Activated CD8-positive, alpha-beta T cell treated with anti-CD3 and anti-CD28 coated beads, Interleukin-2, amount 10 ng/mL, durations not matched to agents 7 days and 5 days (primary cell): ENCODE measurements around the gene ABCC11. TPM values are rescaled to one million over a fixed set of nuclear protein-coding genes. Genes with fewer than 3 reads are reported as not detected.

Experiments
- ATAC-seq: fragments of 150-1000 bp; cut with Tn5 transposase; one replicate; pipeline ENCODE4 v1.10.0; 2021; ENCODE audit warnings: moderate library complexity
- CTCF ChIA-PET: fragments of 350-600 bp; sonication (Branson Sonifier 250); formaldehyde crosslinking; loops from one replicate; lab custom pipeline; 2021; ENCODE audit warnings: antibody characterized with exemption; lab: Charles Lee
- POLR2A ChIA-PET: fragments of 350-600 bp; sonication (Branson Sonifier 250); formaldehyde crosslinking; loops from one replicate; lab custom pipeline; 2021; ENCODE audit warnings: antibody characterized with exemption; lab: Charles Lee
- DNase-seq: peaks from one replicate; pipeline ENCODE4 v3.0.0-alpha.2; 2020
- H3K27ac Mint-ChIP-seq: one replicate; pipeline ENCODE4 v1.8.0; 2021; ENCODE audit warnings: mild to moderate bottlenecking, mixed read lengths
- H3K27me3 Mint-ChIP-seq: one replicate; pipeline ENCODE4 v1.8.0; 2021; ENCODE audit warnings: low read depth, mixed read lengths
- H3K36me3 Mint-ChIP-seq: one replicate; pipeline ENCODE4 v1.8.0; 2021; ENCODE audit warnings: low read depth, mixed read lengths
- H3K4me1 Mint-ChIP-seq: one replicate; pipeline ENCODE4 v1.8.0; 2021; ENCODE audit warnings: low read depth, mixed read lengths
- H3K4me3 Mint-ChIP-seq: one replicate; pipeline ENCODE4 v1.8.0; 2021; ENCODE audit warnings: mild to moderate bottlenecking, mixed read lengths
- H3K9me3 Mint-ChIP-seq: one replicate; pipeline ENCODE4 v1.8.0; 2022; ENCODE audit warnings: mixed read lengths; ENCODE audit not compliant: insufficient read depth
- total RNA-seq, 2 experiments: library from RNA; stranded (reverse); gene quantifications; one replicate each; pipeline ENCODE4 v1.2.3, GENCODE V29; 2021

ABCC11 gene
- not detected for total RNA-seq

DNA sequence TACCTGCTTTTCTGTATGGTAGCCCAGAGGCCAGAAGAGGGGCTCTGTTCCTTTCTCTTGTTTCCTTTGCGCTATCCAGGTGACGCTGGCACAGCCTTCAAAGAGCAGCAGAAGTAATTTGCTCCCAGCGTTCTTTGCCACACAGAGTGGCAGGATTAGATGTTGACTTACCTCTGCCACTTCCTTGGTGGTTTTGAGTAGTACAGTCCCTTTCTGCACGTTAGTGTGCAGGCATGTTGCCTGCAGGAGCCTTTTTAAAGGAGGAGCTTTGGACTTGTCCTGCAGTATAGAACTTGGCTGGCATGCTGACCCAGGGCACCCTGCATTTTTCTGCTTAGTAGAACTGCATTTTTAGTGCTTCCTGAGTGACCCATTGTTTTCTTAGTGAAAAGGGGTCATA lies at the start of gene ABCC11:
TSS of gene ABCC11 (minus strand) at position 229 of the 400 bp plus-strand sequence. CDS start 15,618 bp downstream, outside the sequence.
- CTCF ChIA-PET, result interaction anchor here (1.3 kb wide), 1 partner anchor 376 kb away, joined by 3 read pairs; no protein-coding TSS in a partner anchor
- Mint-ChIP-seq H3K9me3 (no peaks in the 10 kb centered on the region), H3K4me3 (peak within 1 kb of the TSS; percentile 26), H3K36me3 (peaks cover 13% of the 10 kb centered on the region), H3K4me1 (peaks cover 31% of the 10 kb centered on the region), H3K27ac (peak within 1 kb of the TSS; percentile 82), H3K27me3 (no peaks in the 10 kb centered on the region)
- POLR2A ChIA-PET, result no interaction called here
- ATAC-seq (no peak), DNase-seq (no peak)

DNA sequence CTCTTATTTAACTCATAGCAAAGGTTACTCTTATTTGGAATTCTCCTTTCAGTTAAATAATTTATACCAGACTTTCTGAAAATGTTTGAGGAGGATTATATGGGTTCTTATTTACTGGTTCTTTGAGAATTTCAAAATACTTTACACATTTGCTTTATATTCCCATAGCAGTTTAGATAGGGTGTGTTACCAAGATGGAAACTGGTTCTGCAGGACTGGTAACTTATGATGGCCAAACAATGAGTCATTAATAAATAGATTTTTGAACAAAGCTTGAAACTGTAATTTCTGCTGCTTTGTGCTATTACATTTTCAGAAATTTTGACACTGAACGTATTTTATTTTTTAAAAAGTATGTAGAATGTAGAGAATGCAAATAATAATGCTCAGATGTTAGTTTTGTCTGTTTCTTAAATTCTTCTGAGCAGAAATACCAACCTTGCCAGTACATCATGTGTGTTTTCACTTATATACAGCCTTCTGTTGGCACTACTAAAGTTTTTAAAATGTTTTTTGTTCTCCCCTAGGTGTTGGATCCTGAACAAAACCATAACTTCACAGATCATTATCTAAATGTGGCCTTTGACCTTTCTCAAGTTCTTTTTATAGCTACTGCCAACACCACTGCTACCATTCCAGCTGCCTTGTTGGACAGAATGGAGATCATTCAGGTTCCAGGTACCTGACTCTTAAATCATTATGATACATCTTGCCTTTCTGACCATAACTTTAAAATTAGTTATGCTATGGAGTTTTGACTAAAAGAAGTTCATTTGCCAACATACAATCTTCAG lies 48.3 kb upstream of the ABCC11 start:
- no peak overlapping the region for H3K4me3 Mint-ChIP-seq
- no peak for ATAC-seq
- peaks cover 44% of the 10 kb centered on the region for H3K36me3 Mint-ChIP-seq
- H3K4me1 Mint-ChIP-seq, result peaks cover 5% of the 10 kb centered on the region
- no peaks in the 10 kb centered on the region for H3K9me3 Mint-ChIP-seq
- H3K27ac Mint-ChIP-seq, result no peak overlapping the region
- ChIA-PET POLR2A (no interaction called here), CTCF (no interaction called here)
- no peaks in the 10 kb centered on the region for H3K27me3 Mint-ChIP-seq
- DNase-seq, result no peak

DNA sequence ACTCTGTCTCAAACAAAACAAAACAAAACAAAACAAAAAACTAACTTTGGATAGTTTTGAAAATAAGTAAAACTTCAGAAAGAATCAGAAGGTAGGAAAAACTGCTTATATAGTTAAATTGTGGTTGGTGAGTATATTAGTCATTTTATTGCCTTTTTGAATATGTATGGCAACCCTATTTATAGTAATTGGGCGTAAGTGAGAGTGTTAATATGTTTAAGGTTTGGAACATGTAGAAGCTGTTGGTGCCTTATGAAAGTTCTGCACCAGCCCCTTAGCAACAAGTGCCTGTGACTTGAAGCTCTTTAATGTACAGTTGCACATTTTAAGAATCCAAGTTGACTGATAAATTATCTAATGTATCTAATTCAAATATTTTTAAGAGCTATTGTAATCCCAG lies 47.4 kb upstream of the ABCC11 start:
- DNase-seq (no peak), ATAC-seq (no peak)
- H3K9me3 Mint-ChIP-seq, result no peaks in the 10 kb centered on the region
- ChIA-PET CTCF (no interaction called here), POLR2A (no interaction called here)
- H3K27me3 Mint-ChIP-seq, result no peaks in the 10 kb centered on the region
- H3K4me1 Mint-ChIP-seq, result peaks cover 11% of the 10 kb centered on the region
- peaks cover 43% of the 10 kb centered on the region for H3K36me3 Mint-ChIP-seq
- H3K4me3 Mint-ChIP-seq, result no peak overlapping the region
- no peak overlapping the region for H3K27ac Mint-ChIP-seq

DNA sequence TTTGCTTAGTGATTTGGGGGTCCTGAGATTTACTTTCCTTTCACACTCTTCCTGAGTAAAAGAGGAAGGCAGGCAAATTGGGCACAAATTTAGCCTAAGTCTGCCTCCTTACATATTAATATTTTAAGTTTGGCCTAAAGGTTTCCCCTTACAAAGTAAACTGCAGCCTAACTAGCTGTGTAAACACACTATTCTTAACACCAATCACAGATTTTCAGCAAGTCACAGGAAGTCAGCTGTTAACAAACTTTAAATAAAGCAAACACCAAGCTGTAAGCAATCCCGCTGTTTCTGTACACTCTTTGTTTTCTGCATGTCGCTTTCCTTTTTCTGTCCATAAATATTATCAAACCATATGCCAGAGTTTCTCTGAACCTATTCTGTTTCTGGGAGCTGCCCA lies 45.1 kb upstream of the ABCC11 start:
- peaks cover 50% of the 10 kb centered on the region for H3K36me3 Mint-ChIP-seq
- DNase-seq, result no peak
- CTCF ChIA-PET, result interaction anchor here (0.9 to 1.4 kb wide), 3 partner anchors 10 to 338 kb away, joined by 3 to 4 read pairs (median 4); no protein-coding TSS in a partner anchor
- ATAC-seq, result no peak
- POLR2A ChIA-PET, result no interaction called here
- no peak overlapping the region for H3K4me3 Mint-ChIP-seq
- H3K27me3 Mint-ChIP-seq, result no peaks in the 10 kb centered on the region
- H3K27ac Mint-ChIP-seq, result no peak overlapping the region
- peaks cover 11% of the 10 kb centered on the region for H3K4me1 Mint-ChIP-seq
- H3K9me3 Mint-ChIP-seq, result peaks cover 5% of the 10 kb centered on the region

DNA sequence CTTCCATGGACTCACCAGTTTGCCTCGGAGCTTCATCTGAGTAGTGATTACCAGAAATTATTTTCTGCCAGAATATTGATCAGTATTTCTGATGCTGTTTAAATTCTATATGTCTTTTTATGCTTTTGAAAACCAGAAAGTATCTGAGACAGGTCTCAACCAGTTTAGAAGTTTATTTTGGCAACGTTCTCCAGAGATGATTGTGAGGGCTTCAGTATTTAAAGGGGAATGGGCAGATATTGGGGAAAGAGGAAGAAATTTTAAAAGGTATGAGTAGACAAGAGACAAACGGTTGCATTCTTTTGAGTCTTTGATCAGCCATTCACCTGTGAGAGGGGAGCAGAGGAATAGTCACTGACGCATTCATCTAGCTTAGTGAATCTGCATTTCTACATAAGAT lies 44.4 kb upstream of the ABCC11 start:
- CTCF ChIA-PET, result interaction anchor here (0.9 to 2.2 kb wide), 4 partner anchors 10 to 339 kb away, joined by 3 to 5 read pairs (median 4); no protein-coding TSS in a partner anchor
- POLR2A ChIA-PET, result no interaction called here
- Mint-ChIP-seq H3K4me1 (peaks cover 11% of the 10 kb centered on the region), H3K27ac (no peak overlapping the region), H3K4me3 (no peak overlapping the region), H3K9me3 (peaks cover 7% of the 10 kb centered on the region), H3K36me3 (peaks cover 51% of the 10 kb centered on the region), H3K27me3 (no peaks in the 10 kb centered on the region)
- ATAC-seq (no peak), DNase-seq (no peak)

DNA sequence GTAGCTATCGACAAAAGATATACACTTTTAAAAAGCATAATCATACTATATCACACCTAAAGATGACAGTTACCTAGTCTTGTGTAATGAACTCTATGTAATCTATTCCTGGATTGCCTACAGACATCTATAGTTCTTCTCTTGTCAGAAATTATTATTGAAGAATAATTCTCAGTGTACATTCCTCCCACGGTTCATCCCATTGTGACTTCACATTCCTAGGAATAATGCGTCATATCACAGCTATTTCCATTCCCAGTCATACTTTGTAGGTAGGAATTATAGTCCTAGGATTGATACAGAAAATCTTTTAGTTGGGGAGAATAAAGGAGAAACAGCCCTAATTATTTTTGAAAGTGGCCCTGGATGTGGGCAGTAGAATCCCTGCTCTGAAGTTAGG lies 44.0 kb upstream of the ABCC11 start:
- no peak overlapping the region for H3K27ac Mint-ChIP-seq
- peaks cover 11% of the 10 kb centered on the region for H3K4me1 Mint-ChIP-seq
- POLR2A ChIA-PET, result no interaction called here
- H3K9me3 Mint-ChIP-seq, result peaks cover 7% of the 10 kb centered on the region
- H3K36me3 Mint-ChIP-seq, result peaks cover 54% of the 10 kb centered on the region
- ATAC-seq (no peak), DNase-seq (no peak)
- CTCF ChIA-PET, result interaction anchor here (1.0 to 2.2 kb wide), 4 partner anchors 11 to 339 kb away, joined by 3 to 5 read pairs (median 4); no protein-coding TSS in a partner anchor
- H3K27me3 Mint-ChIP-seq, result no peaks in the 10 kb centered on the region
- H3K4me3 Mint-ChIP-seq, result no peak overlapping the region

DNA sequence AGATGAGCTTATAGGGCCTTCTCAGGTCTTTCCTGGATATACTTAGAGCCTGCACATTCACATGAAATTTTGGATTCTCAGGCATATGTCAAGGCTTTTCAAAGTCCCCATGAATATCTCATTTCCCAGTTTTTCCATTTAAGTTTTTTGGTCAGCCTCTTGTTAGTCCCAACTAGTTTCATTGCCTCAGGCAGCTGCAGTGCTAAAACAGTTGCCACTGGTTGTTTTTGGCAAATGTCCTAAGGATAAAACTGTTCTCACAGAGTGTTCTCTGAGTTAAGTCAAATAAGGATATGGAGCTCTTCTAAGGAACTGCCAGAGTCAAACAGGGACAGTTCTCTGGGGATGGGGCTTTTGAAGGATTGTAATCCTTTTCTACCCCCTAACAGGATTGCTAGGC lies 39.9 kb upstream of the ABCC11 start:
- Mint-ChIP-seq H3K4me1 (peaks cover 30% of the 10 kb centered on the region), H3K36me3 (peaks cover 65% of the 10 kb centered on the region), H3K27me3 (no peaks in the 10 kb centered on the region), H3K9me3 (peaks cover 7% of the 10 kb centered on the region), H3K27ac (no peak overlapping the region), H3K4me3 (no peak overlapping the region)
- ChIA-PET POLR2A (no interaction called here), CTCF (interaction anchor here (1.2 kb wide), 1 partner anchor 336 kb away, joined by 5 read pairs; no protein-coding TSS in a partner anchor)
- ATAC-seq (no peak), DNase-seq (no peak)

DNA sequence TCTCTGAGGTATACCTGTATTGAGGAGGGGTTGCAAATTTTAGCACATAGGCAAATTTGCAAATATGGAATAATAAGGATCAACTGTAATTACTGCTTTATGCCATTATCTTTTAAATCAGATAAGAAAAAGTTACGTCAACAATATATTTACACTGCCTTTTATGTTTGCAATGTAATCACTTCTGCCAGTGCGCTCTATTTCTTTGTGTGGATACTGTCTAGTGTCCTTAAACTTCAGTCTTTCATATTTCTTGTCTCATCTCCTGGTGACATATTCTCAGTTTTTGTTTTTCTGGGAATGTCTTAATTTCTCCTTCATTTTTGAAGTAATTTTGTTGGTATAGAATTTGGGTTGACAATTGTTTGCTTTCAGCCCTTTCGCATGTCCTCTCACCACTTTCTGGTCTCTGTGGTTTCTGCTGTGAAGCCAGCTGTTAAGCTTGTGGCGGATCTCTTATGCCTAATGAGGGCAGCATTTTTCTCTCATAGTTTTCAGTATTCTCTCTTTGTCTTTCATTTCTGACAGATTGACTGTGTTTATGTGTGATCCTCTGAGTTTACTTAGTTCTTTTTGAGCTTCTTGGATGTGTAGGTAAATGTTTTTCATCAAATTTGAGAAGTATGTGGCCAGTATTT lies 37.6 kb upstream of the ABCC11 start:
- Mint-ChIP-seq H3K9me3 (peaks cover 7% of the 10 kb centered on the region), H3K4me1 (peaks cover 19% of the 10 kb centered on the region), H3K27me3 (no peaks in the 10 kb centered on the region), H3K27ac (peak overlapping the region; percentile 68), H3K4me3 (no peak overlapping the region), H3K36me3 (peaks cover 55% of the 10 kb centered on the region)
- POLR2A ChIA-PET, result no interaction called here
- ATAC-seq (peak; percentile 39), DNase-seq (peak; percentile 37)
- CTCF ChIA-PET, result no interaction called here

DNA sequence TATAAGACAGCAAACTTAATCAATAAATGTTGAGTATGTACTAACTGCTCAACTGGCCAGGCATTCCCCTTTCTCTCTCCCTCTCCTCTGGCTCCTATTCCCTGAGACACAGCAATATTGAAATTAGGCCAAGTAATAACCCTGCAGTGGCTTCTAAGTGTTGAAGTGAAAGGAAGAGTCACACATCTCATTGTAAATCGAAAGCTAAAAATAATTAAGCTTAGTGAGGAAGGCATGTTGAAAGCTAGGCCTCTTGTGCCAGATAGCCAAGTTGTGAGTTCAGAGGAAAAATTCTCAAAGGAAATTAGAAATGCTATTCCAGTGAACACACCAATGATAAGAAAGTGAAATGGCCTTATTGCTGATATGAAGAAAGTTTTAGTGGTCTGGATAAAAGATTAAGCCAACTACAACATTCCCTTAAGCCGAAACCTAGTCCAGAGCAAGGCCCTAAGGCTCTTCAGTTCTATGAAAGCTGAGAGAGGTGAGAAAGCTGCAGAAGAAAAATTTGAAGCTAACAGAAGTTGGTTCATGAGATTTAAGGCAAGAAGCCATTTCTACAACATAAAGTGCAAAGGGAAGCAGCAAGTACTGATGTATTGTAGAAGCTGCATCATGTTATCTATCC lies 35.4 kb upstream of the ABCC11 start:
- Mint-ChIP-seq H3K27ac (no peak overlapping the region), H3K4me3 (no peak overlapping the region), H3K9me3 (peaks cover 5% of the 10 kb centered on the region), H3K27me3 (no peaks in the 10 kb centered on the region), H3K36me3 (peaks cover 55% of the 10 kb centered on the region), H3K4me1 (peaks cover 20% of the 10 kb centered on the region)
- ATAC-seq (no peak), DNase-seq (no peak)
- POLR2A ChIA-PET, result no interaction called here
- CTCF ChIA-PET, result interaction anchor here (1.3 kb wide), 1 partner anchor 341 kb away, joined by 4 read pairs; no protein-coding TSS in a partner anchor

DNA sequence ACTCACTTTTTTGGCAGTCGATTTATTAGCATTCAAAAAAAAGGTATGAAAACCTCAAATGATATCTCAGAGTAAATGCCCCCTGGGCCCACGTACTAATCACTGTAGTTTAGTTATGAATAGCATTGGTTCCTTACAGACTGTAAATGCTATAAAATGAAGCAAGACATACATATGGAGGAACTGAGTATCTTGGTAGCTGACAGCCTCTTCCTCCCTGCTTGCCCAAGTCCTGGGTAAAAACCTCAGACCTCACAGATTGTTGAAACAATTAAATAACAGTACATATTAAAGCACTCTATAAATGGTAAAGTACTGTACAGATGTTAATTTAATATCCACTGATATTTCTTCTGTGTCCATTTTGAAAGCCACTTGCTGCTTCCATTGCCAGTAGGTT lies 33.2 kb upstream of the ABCC11 start:
- peaks cover 17% of the 10 kb centered on the region for H3K4me1 Mint-ChIP-seq
- no peaks in the 10 kb centered on the region for H3K27me3 Mint-ChIP-seq
- H3K4me3 Mint-ChIP-seq, result no peak overlapping the region
- no peak overlapping the region for H3K27ac Mint-ChIP-seq
- ATAC-seq, result no peak
- CTCF ChIA-PET, result interaction anchor here (1.6 kb wide), 1 partner anchor 11 kb away, joined by 5 read pairs; no protein-coding TSS in a partner anchor
- DNase-seq, result no peak
- no peaks in the 10 kb centered on the region for H3K9me3 Mint-ChIP-seq
- H3K36me3 Mint-ChIP-seq, result peaks cover 42% of the 10 kb centered on the region
- POLR2A ChIA-PET, result no interaction called here

DNA sequence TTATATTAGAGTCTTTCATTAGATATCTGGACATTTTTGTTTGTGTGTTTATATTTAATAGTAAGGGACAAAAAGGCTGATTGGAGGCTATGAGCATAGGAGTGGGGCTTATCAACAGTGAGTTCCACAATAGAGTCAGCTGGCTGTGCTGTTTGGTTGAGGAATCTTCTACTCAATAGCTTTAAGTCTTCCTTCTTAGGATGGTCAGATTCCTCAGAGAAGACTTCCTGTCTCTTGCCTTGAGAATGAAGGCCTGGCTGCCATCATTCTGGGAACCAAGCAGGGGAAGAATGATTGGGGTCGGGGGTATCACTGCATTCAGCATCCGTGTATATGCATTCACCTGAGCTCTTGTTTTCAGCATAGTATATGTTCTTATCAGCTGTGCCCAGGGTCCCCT lies 31.9 kb upstream of the ABCC11 start:
- CTCF ChIA-PET, result interaction anchor here (1.6 kb wide), 1 partner anchor 12 kb away, joined by 5 read pairs; no protein-coding TSS in a partner anchor

More for the DNA sequence above, 31.9 kb upstream of the ABCC11 start:
- Mint-ChIP-seq H3K27ac (no peak overlapping the region), H3K36me3 (peaks cover 33% of the 10 kb centered on the region), H3K27me3 (no peaks in the 10 kb centered on the region), H3K9me3 (no peaks in the 10 kb centered on the region), H3K4me1 (peaks cover 4% of the 10 kb centered on the region), H3K4me3 (no peak overlapping the region)
- POLR2A ChIA-PET, result no interaction called here
- DNase-seq (no peak), ATAC-seq (no peak)
